Measurements from ENCODE around the gene HCFC1R1. TPM values are rescaled to one million over a fixed set of nuclear protein-coding genes. Genes with fewer than 3 reads are reported as not detected.

Gene HCFC1R1
- total RNA-seq, 2 experiments from 2014 or later = 38.1 to 42.6 TPM

Other genes starting within 250 kb of the HCFC1R1 start
- gene ELOB, start 246.7 kb downstream of the HCFC1R1 start, total RNA-seq = 100 to 1,000 TPM; 205 to 210 TPM
- under 1 TPM; 0.17 to 0.36 TPM for gene PRSS33, start 236.4 kb downstream of the HCFC1R1 start, total RNA-seq
- not detected for gene PRSS41, start 225.5 kb downstream of the HCFC1R1 start, total RNA-seq
- 1 to 10 TPM; 5.6 to 6.9 TPM for gene PRSS21, start 206.7 kb downstream of the HCFC1R1 start, total RNA-seq
- gene ZG16B, start 193.6 kb downstream of the HCFC1R1 start, total RNA-seq = 1 to 10 TPM; 6.7 to 8.1 TPM
- gene PRSS22, start 165.8 kb downstream of the HCFC1R1 start, total RNA-seq = not detected
- 10 to 100 TPM; 21.0 to 21.2 TPM for gene FLYWCH2, start 140.7 kb downstream of the HCFC1R1 start, total RNA-seq
- 10 to 100 TPM; 65.5 to 69.7 TPM for gene FLYWCH1, start 112.0 kb downstream of the HCFC1R1 start, total RNA-seq
- under 1 TPM in 1 of 2 experiments, not detected in 1; 0.36 TPM for gene KREMEN2, start 59.7 kb downstream of the HCFC1R1 start, total RNA-seq
- gene PAQR4, start 54.6 kb downstream of the HCFC1R1 start, total RNA-seq = 10 to 100 TPM; 40.7 to 42.4 TPM
- gene PKMYT1, start 43.5 kb downstream of the HCFC1R1 start, total RNA-seq = 100 to 1,000 TPM; 106 to 116 TPM
- gene CLDN9, start 11.0 kb downstream of the HCFC1R1 start, total RNA-seq = not detected
- not detected for gene CLDN6, start 5.8 kb downstream of the HCFC1R1 start, total RNA-seq
- gene TNFRSF12A, start 3.6 kb downstream of the HCFC1R1 start, total RNA-seq = 1 to 10 TPM; 2.9 TPM
- gene THOC6, start 93 bp upstream of the HCFC1R1 start, total RNA-seq = 10 to 100 TPM; 36.3 to 36.9 TPM
- gene BICDL2, start 13.0 kb upstream of the HCFC1R1 start, total RNA-seq = 1 to 10 TPM; 1.6 TPM
- 10 to 100 TPM; 49.3 to 60.4 TPM for gene MMP25, start 22.6 kb upstream of the HCFC1R1 start, total RNA-seq
- 1,000 to 10,000 TPM; 2,319 to 2,425 TPM for gene IL32, start 41.7 kb upstream of the HCFC1R1 start, total RNA-seq
- gene ZSCAN10, start 75.4 kb upstream of the HCFC1R1 start, total RNA-seq = under 1 TPM; 0.37 to 0.39 TPM
- not detected for gene ZNF205, start 88.6 kb upstream of the HCFC1R1 start, total RNA-seq
- 10 to 100 TPM; 12.9 to 13.3 TPM for gene ZNF213, start 111.1 kb upstream of the HCFC1R1 start, total RNA-seq
- gene OR1F1, start 164.3 kb upstream of the HCFC1R1 start, total RNA-seq = not detected
- gene ZNF200, start 211.2 kb upstream of the HCFC1R1 start, total RNA-seq = 10 to 100 TPM; 16.5 to 19.5 TPM
- gene MEFV, start 232.7 kb upstream of the HCFC1R1 start, total RNA-seq = under 1 TPM; 0.23 to 0.39 TPM

All from activated naive CD8-positive, alpha-beta T cell treated with anti-CD3 and anti-CD28 coated beads, Interleukin-2, amount 10 ng/mL, durations not matched to agents 7 days and 5 days (primary cell).